ENCODE data around the gene PCNT. TPM values are rescaled to one million over a fixed set of nuclear protein-coding genes. Genes with fewer than 3 reads are reported as not detected.
"Not testable (repeated sequence)": the region's sequence is repeated elsewhere in the genome, so short reads cannot be mapped to it uniquely, and the experiment has no call there.

PCNT gene
- total and polyA plus RNA-seq, 4 donors, result 6.4 to 33.0 (median 26.2) TPM

GRCh38 chr21:46465153-46465552, 141.2 kb downstream of the PCNT start:
- H3K27me3 ChIP-seq (ENCODE audit: control insufficient read depth in 1 of 2, insufficient read depth in 2 of 2, low read length in 1 of 2); H3K4me1 ChIP-seq (ENCODE audit: control insufficient read depth in 1 of 2, insufficient read depth in 2 of 2, low read length in 2 of 2); DNase-seq; H3K9me3 ChIP-seq (ENCODE audit: control insufficient read depth, low read length); intact Hi-C loops (cut with DNase I); H3K27ac ChIP-seq (ENCODE audit: low read depth in 1 of 2, low read length in 2 of 2); ATAC-seq (ENCODE audit: low FRiP score); H3K4me3 ChIP-seq (ENCODE audit: low read length in 2 of 2); H3K36me3 ChIP-seq (ENCODE audit: control insufficient read depth in 1 of 2, insufficient read depth in 2 of 2, low read length in 1 of 2): not testable (repeated sequence)
- 94% methylated on average over 6 of the region's 6 CpGs for WGBS, 2 donors

GRCh38 chr21:46465651-46466050, 141.7 kb downstream of the PCNT start:
- intact Hi-C loops (cut with DNase I), result no loop called here
- peaks cover 0 to 2% of the 10 kb centered on the region in 2 donors for H3K36me3 ChIP-seq (ENCODE audit: control insufficient read depth in 1 of 2, insufficient read depth in 2 of 2, low read length in 1 of 2)
- no peak for ATAC-seq (ENCODE audit: low FRiP score)
- no peak overlapping the region for H3K27ac ChIP-seq (ENCODE audit: low read depth in 1 of 2, low read length in 2 of 2)
- H3K9me3 ChIP-seq (ENCODE audit: control insufficient read depth, low read length), result no peaks in the 10 kb centered on the region
- H3K4me3 ChIP-seq (ENCODE audit: low read length in 2 of 2), result no peak overlapping the region
- DNase-seq, result no peak
- H3K4me1 ChIP-seq (ENCODE audit: control insufficient read depth in 1 of 2, insufficient read depth in 2 of 2, low read length in 2 of 2), result peaks cover 0 to 3% of the 10 kb centered on the region in 2 donors
- 77 to 81% methylated on average over 3 of the region's 3 CpGs for WGBS, 2 donors
- no peaks in the 10 kb centered on the region for H3K27me3 ChIP-seq (ENCODE audit: control insufficient read depth in 1 of 2, insufficient read depth in 2 of 2, low read length in 1 of 2)

- Histone ChIP-seq H3K36me3 (ENCODE audit: control insufficient read depth in 1 of 2, insufficient read depth in 2 of 2, low read length in 1 of 2) (peaks cover 0 to 2% of the 10 kb centered on the region in 2 donors), H3K4me1 (ENCODE audit: control insufficient read depth in 1 of 2, insufficient read depth in 2 of 2, low read length in 2 of 2) (no peaks in the 10 kb centered on the region), H3K27me3 (ENCODE audit: control insufficient read depth in 1 of 2, insufficient read depth in 2 of 2, low read length in 1 of 2) (no peaks in the 10 kb centered on the region), H3K27ac (ENCODE audit: low read depth in 1 of 2, low read length in 2 of 2) (no peak overlapping the region), H3K9me3 (ENCODE audit: control insufficient read depth, low read length) (no peaks in the 10 kb centered on the region), H3K4me3 (ENCODE audit: low read length in 2 of 2) (no peak overlapping the region)
- 81 to 82% methylated on average over 6 of the region's 6 CpGs for WGBS, 2 donors
- ATAC-seq (ENCODE audit: low FRiP score), result no peak
- intact Hi-C loops (cut with DNase I), result no loop called here
- DNase-seq, result no peak
Observed at GRCh38 chr21:46468108-46468774, 144.3 kb downstream of the PCNT start.

- no peak for DNase-seq
- Histone ChIP-seq H3K27ac (ENCODE audit: low read depth in 1 of 2, low read length in 2 of 2) (no peak overlapping the region), H3K9me3 (ENCODE audit: control insufficient read depth, low read length) (no peaks in the 10 kb centered on the region), H3K4me3 (ENCODE audit: low read length in 2 of 2) (no peak overlapping the region), H3K27me3 (ENCODE audit: control insufficient read depth in 1 of 2, insufficient read depth in 2 of 2, low read length in 1 of 2) (no peaks in the 10 kb centered on the region), H3K36me3 (ENCODE audit: control insufficient read depth in 1 of 2, insufficient read depth in 2 of 2, low read length in 1 of 2) (peaks cover 0 to 2% of the 10 kb centered on the region in 2 donors), H3K4me1 (ENCODE audit: control insufficient read depth in 1 of 2, insufficient read depth in 2 of 2, low read length in 2 of 2) (no peaks in the 10 kb centered on the region)
- intact Hi-C loops (cut with DNase I), result no loop called here
- ATAC-seq (ENCODE audit: low FRiP score), result no peak
- WGBS, 2 donors, result 87 to 89% methylated on average over 3 of the region's 3 CpGs
Observed at GRCh38 chr21:46469275-46469674, 145.3 kb downstream of the PCNT start.

DNA sequence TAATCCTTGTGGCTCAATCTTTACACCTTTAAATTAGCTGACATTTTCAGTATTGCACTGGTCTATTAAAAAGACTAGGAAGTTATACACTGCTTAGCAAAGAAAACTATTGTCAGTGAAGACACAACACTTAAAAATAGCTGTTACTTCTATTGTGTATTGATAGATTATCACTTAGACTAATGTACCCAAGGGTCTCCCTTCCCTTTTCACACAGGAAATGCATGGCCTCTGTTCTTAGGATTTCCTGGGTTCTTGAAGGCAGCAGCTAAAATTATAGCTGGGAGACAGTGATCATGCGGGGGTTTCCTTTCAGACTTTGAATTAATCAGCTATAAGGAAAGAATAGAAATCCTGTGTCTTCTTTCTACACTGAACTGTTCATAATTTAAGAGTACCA, 147.6 kb downstream of the PCNT start:
- intact Hi-C loops (cut with DNase I), result no loop called here
- ATAC-seq (ENCODE audit: low FRiP score), result no peak
- 92 to 93% methylated on average over 1 of the region's 1 CpG for WGBS, 2 donors

GRCh38 chr21:46472246-46472645, 148.3 kb downstream of the PCNT start:
- H3K9me3 ChIP-seq (ENCODE audit: control insufficient read depth, low read length), result no peaks in the 10 kb centered on the region
- intact Hi-C loops (cut with DNase I), result no loop called here
- H3K27ac ChIP-seq (ENCODE audit: low read depth in 1 of 2, low read length in 2 of 2), result no peak overlapping the region
- H3K36me3 ChIP-seq (ENCODE audit: control insufficient read depth in 1 of 2, insufficient read depth in 2 of 2, low read length in 1 of 2), result peaks cover 0 to 3% of the 10 kb centered on the region in 2 donors
- H3K4me3 ChIP-seq (ENCODE audit: low read length in 2 of 2), result no peak overlapping the region
- ATAC-seq (ENCODE audit: low FRiP score) (peak; percentile 52), DNase-seq (no peak)
- H3K4me1 ChIP-seq (ENCODE audit: control insufficient read depth in 1 of 2, insufficient read depth in 2 of 2, low read length in 2 of 2), result no peaks in the 10 kb centered on the region
- 93 to 95% methylated on average over 6 of the region's 6 CpGs for WGBS, 2 donors
- no peaks in the 10 kb centered on the region for H3K27me3 ChIP-seq (ENCODE audit: control insufficient read depth in 1 of 2, insufficient read depth in 2 of 2, low read length in 1 of 2)

More for the DNA sequence above, 147.6 kb downstream of the PCNT start:
- peaks cover 0 to 3% of the 10 kb centered on the region in 2 donors for H3K36me3 ChIP-seq (ENCODE audit: control insufficient read depth in 1 of 2, insufficient read depth in 2 of 2, low read length in 1 of 2)
- no peak overlapping the region for H3K4me3 ChIP-seq (ENCODE audit: low read length in 2 of 2)
- no peak for DNase-seq
- H3K27ac ChIP-seq (ENCODE audit: low read depth in 1 of 2, low read length in 2 of 2), result no peak overlapping the region
- H3K9me3 ChIP-seq (ENCODE audit: control insufficient read depth, low read length), result no peaks in the 10 kb centered on the region
- H3K4me1 ChIP-seq (ENCODE audit: control insufficient read depth in 1 of 2, insufficient read depth in 2 of 2, low read length in 2 of 2), result no peaks in the 10 kb centered on the region
- no peaks in the 10 kb centered on the region for H3K27me3 ChIP-seq (ENCODE audit: control insufficient read depth in 1 of 2, insufficient read depth in 2 of 2, low read length in 1 of 2)

- Histone ChIP-seq H3K27ac (ENCODE audit: low read depth in 1 of 2, low read length in 2 of 2) (no peak overlapping the region), H3K27me3 (ENCODE audit: control insufficient read depth in 1 of 2, insufficient read depth in 2 of 2, low read length in 1 of 2) (no peaks in the 10 kb centered on the region), H3K36me3 (ENCODE audit: control insufficient read depth in 1 of 2, insufficient read depth in 2 of 2, low read length in 1 of 2) (peaks cover 0 to 2% of the 10 kb centered on the region in 2 donors), H3K4me3 (ENCODE audit: low read length in 2 of 2) (no peak overlapping the region), H3K4me1 (ENCODE audit: control insufficient read depth in 1 of 2, insufficient read depth in 2 of 2, low read length in 2 of 2) (no peaks in the 10 kb centered on the region), H3K9me3 (ENCODE audit: control insufficient read depth, low read length) (no peaks in the 10 kb centered on the region)
- DNase-seq, result no peak
- ATAC-seq (ENCODE audit: low FRiP score), result no peak
- 90 to 95% methylated on average over 2 of the region's 2 CpGs for WGBS, 2 donors
- intact Hi-C loops (cut with DNase I), result no loop called here
Observed at GRCh38 chr21:46474382-46474781, 150.4 kb downstream of the PCNT start.

DNA sequence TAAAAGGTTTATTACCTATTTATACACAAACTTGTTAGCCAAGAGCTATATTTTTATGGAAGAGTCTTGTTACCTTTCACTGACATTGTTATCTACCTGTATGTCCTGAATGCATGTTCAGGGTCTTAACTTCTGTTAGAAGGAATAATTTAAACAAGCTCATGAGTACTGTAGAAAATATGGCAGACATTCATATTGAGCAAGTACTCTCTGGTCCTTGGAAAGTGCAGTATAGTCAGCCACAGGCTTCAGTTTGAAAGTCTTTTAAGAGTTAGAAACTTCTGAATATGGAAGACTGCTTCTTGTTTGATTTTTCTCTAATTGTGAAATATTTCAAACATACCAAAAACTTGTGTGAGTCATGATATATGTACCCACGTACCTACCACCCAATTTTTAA, 151.3 kb downstream of the PCNT start:
- WGBS, 2 donors, result 86 to 96% methylated on average over 1 of the region's 1 CpG
- no peak overlapping the region for H3K27ac ChIP-seq (ENCODE audit: low read depth in 1 of 2, low read length in 2 of 2)
- no peak for ATAC-seq (ENCODE audit: low FRiP score)

GRCh38 chr21:46477765-46478164, 153.8 kb downstream of the PCNT start:
- intact Hi-C loops (cut with DNase I), result no loop called here
- no peaks in the 10 kb centered on the region for H3K4me1 ChIP-seq (ENCODE audit: control insufficient read depth in 1 of 2, insufficient read depth in 2 of 2, low read length in 2 of 2)
- no peaks in the 10 kb centered on the region for H3K27me3 ChIP-seq (ENCODE audit: control insufficient read depth in 1 of 2, insufficient read depth in 2 of 2, low read length in 1 of 2)
- H3K27ac ChIP-seq (ENCODE audit: low read depth in 1 of 2, low read length in 2 of 2), result no peak overlapping the region
- peaks cover 1 to 4% of the 10 kb centered on the region in 2 donors for H3K36me3 ChIP-seq (ENCODE audit: control insufficient read depth in 1 of 2, insufficient read depth in 2 of 2, low read length in 1 of 2)
- no peaks in the 10 kb centered on the region for H3K9me3 ChIP-seq (ENCODE audit: control insufficient read depth, low read length)
- WGBS, 2 donors, result 95 to 96% methylated on average over 7 of the region's 7 CpGs
- no peak for DNase-seq
- no peak overlapping the region for H3K4me3 ChIP-seq (ENCODE audit: low read length in 2 of 2)
- ATAC-seq (ENCODE audit: low FRiP score), result no peak

More for the DNA sequence above, 151.3 kb downstream of the PCNT start:
- Histone ChIP-seq H3K9me3 (ENCODE audit: control insufficient read depth, low read length) (no peaks in the 10 kb centered on the region), H3K4me1 (ENCODE audit: control insufficient read depth in 1 of 2, insufficient read depth in 2 of 2, low read length in 2 of 2) (no peaks in the 10 kb centered on the region), H3K36me3 (ENCODE audit: control insufficient read depth in 1 of 2, insufficient read depth in 2 of 2, low read length in 1 of 2) (peaks cover 0 to 1% of the 10 kb centered on the region in 2 donors), H3K27me3 (ENCODE audit: control insufficient read depth in 1 of 2, insufficient read depth in 2 of 2, low read length in 1 of 2) (no peaks in the 10 kb centered on the region), H3K4me3 (ENCODE audit: low read length in 2 of 2) (no peak overlapping the region)
- intact Hi-C loops (cut with DNase I), result no loop called here
- no peak for DNase-seq

All from aorta (tissue), 5 donors.